Hepatocyte (in vitro differentiated cells): Measurements from ENCODE around the gene PITPNC1. TPM values are rescaled to one million over a fixed set of nuclear protein-coding genes. Genes with fewer than 3 reads are reported as not detected.

Experiments used
- DNase-seq: peaks from one replicate; pipeline ENCODE4 v3.0.0-alpha.2; 2016; ENCODE audit warnings: low spot score
- H2AFZ ChIP-seq: fragments of 200-600 bp; sonication (generic); 2 replicates; pipeline ENCODE4 v1.6.0; 2016; ENCODE audit warnings: antibody characterized with exemption, mild to moderate bottlenecking
- H3K27ac ChIP-seq: fragments of 200-600 bp; sonication (generic); 2 replicates; pipeline ENCODE4 v1.5.1; 2016; ENCODE audit warnings: mild to moderate bottlenecking
- H3K27me3 ChIP-seq: fragments of 200-600 bp; sonication (generic); 2 replicates; pipeline ENCODE4 v1.6.1; 2016
- H3K36me3 ChIP-seq: fragments of 200-600 bp; sonication (generic); replicated peaks from 2 replicates; pipeline ENCODE4 v1.5.1; 2016; ENCODE audit warnings: low read depth; ENCODE audit not compliant: insufficient read depth
- H3K4me1 ChIP-seq: fragments of 200-600 bp; sonication (generic); 2 replicates; pipeline ENCODE4 v1.5.1; 2016; ENCODE audit warnings: mild to moderate bottlenecking, moderate library complexity; ENCODE audit not compliant: insufficient read depth
- H3K4me2 ChIP-seq: fragments of 200-600 bp; sonication (generic); 2 replicates; pipeline ENCODE4 v1.6.0; 2016
- H3K4me3 ChIP-seq: fragments of 200-600 bp; sonication (generic); 2 replicates; pipeline ENCODE4 v1.5.1; 2016; ENCODE audit warnings: mild to moderate bottlenecking
- H3K79me2 ChIP-seq: fragments of 200-600 bp; sonication (generic); 2 replicates; pipeline ENCODE4 v1.6.0; 2017; ENCODE audit warnings: mild to moderate bottlenecking
- H3K9me2 ChIP-seq: fragments of 200-600 bp; sonication (generic); replicated peaks from 2 replicates; pipeline ENCODE4 v1.6.0; 2017; ENCODE audit warnings: mild to moderate bottlenecking; ENCODE audit not compliant: insufficient read depth
- H3K9me3 ChIP-seq: fragments of 200-600 bp; sonication (generic); 2 replicates; pipeline ENCODE4 v1.5.1; 2016; ENCODE audit warnings: low read depth, mild to moderate bottlenecking
- H4K20me1 ChIP-seq: fragments of 200-600 bp; sonication (generic); 2 replicates; pipeline ENCODE4 v1.6.0; 2016; ENCODE audit warnings: mild to moderate bottlenecking; ENCODE audit not compliant: insufficient read depth, poor library complexity, severe bottlenecking
- EZH2 ChIP-seq: fragments of 200-600 bp; sonication (generic); IDR thresholded peaks from 2 replicates; pipeline ENCODE4 v1.6.1; 2016; ENCODE audit warnings: antibody characterized with exemption, mild to moderate bottlenecking, borderline replicate concordance
- EZH2phosphoT487 ChIP-seq: fragments of 200-600 bp; sonication (generic); IDR thresholded peaks from one replicate; pipeline ENCODE4 v1.6.1; 2018; ENCODE audit warnings: antibody characterized with exemption, mild to moderate bottlenecking, low read depth, moderate library complexity; ENCODE audit not compliant: unreplicated experiment, severe bottlenecking
- WGBS: methylation state at CpG from one replicate; pipeline ENCODE4 v1.1.6; 2016; ENCODE audit warnings: low lambda C conversion rate; ENCODE audit errors: missing lambda C conversion rate; 5-methylcytosine and 5-hydroxymethylcytosine counted together
- polyA plus RNA-seq: library from polyadenylated mRNA; unstranded; fragments of >200 nt; fragmentation: Nextera tagmentation; extraction: Ambion mirVana; gene quantifications from 2 replicates; pipeline ENCODE4 v1.2.1, GENCODE V29; 2016
- total RNA-seq: library from RNA; depleted of rRNA; stranded (reverse); fragments of >200 nt; gene quantifications from 2 replicates; pipeline ENCODE4 v1.2.3, GENCODE V29; 2014
- TF ChIP-seq, protein P1 (sequence below): fragments of 200-600 bp; sonication (generic); IDR thresholded peaks from 2 replicates; pipeline ENCODE4 v1.5.1; 2016; ENCODE audit warnings: antibody characterized with exemption, mild to moderate bottlenecking; ENCODE audit not compliant: poor library complexity

PITPNC1 gene
- total and polyA plus RNA-seq, 2 experiments from 2014 or later: 4.6 to 8.1 TPM

DNA sequence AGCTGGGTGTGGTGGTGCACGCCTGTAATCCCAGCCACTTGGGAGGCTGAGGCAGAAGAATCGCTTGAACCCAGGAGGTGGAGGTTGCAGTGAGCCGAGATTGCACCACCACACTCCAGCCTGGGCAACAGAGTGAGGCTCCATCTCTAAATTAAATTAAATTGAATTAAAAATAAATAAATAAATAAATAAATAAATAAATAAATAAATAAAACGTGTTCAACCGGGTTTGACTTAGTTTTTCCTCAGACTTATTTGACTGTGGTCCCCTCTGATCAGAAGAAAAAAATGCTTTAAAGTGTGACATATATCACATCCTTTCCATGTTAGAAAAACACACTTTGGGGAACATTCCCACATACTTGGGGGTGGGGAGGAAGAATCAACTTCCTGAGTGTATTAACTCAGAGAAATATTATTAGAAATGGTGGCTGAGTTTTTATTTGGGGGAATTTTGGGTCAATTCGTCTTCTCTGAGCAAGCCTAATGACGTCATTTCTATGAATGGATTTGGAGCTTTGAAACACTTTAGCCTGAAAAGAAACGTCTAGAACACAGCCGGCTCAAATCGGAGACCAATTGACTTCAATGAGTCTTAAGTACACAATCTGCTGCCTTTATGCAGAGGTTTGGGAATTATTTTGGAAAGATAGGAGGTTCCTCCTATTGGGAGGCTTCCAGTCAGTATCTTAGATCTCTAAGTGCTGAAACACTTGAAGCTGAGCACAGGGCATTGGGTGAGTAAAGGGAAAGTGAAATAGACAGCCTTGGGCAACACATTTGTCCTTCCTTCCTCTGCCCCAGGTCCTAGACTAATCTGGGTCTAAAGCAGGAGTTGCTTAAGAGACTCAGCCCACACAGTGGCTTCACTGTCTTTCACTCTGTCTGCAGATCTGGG, 132.6 kb downstream of the PITPNC1 start:
- no peaks in the 10 kb centered on the region for H3K79me2 ChIP-seq
- no peak for TF ChIP-seq EZH2
- TF ChIP-seq, protein P1, sequence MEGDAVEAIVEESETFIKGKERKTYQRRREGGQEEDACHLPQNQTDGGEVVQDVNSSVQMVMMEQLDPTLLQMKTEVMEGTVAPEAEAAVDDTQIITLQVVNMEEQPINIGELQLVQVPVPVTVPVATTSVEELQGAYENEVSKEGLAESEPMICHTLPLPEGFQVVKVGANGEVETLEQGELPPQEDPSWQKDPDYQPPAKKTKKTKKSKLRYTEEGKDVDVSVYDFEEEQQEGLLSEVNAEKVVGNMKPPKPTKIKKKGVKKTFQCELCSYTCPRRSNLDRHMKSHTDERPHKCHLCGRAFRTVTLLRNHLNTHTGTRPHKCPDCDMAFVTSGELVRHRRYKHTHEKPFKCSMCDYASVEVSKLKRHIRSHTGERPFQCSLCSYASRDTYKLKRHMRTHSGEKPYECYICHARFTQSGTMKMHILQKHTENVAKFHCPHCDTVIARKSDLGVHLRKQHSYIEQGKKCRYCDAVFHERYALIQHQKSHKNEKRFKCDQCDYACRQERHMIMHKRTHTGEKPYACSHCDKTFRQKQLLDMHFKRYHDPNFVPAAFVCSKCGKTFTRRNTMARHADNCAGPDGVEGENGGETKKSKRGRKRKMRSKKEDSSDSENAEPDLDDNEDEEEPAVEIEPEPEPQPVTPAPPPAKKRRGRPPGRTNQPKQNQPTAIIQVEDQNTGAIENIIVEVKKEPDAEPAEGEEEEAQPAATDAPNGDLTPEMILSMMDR: no peak
- no peak for TF ChIP-seq EZH2phosphoT487
- no peak for DNase-seq
- no peak overlapping the region for H2AFZ ChIP-seq
- H3K9me2 ChIP-seq: no peaks in the 10 kb centered on the region
- no peaks in the 10 kb centered on the region for H3K36me3 ChIP-seq
- no peak overlapping the region for H3K4me3 ChIP-seq
- H3K9me3 ChIP-seq: no peaks in the 10 kb centered on the region
- H3K27me3 ChIP-seq: no peaks in the 10 kb centered on the region
- H3K4me1 ChIP-seq: peaks cover 1% of the 10 kb centered on the region
- H3K4me2 ChIP-seq: no peak overlapping the region
- H3K27ac ChIP-seq: no peak overlapping the region
- 90% methylated on average over 10 of the region's 10 CpGs for WGBS
- no peaks in the 10 kb centered on the region for H4K20me1 ChIP-seq

- Histone ChIP-seq H4K20me1 (no peaks in the 10 kb centered on the region), H3K27ac (no peak overlapping the region), H3K9me3 (no peaks in the 10 kb centered on the region), H3K27me3 (no peaks in the 10 kb centered on the region), H3K36me3 (no peaks in the 10 kb centered on the region), H2AFZ (no peak overlapping the region), H3K4me1 (peaks cover 8% of the 10 kb centered on the region), H3K79me2 (no peaks in the 10 kb centered on the region), H3K9me2 (no peaks in the 10 kb centered on the region), H3K4me3 (no peak overlapping the region), H3K4me2 (no peak overlapping the region)
- 88% methylated on average over 3 of the region's 3 CpGs for whole genome bisulfite sequencing
- TF ChIP-seq EZH2phosphoT487 (no peak), EZH2 (no peak)
- TF ChIP-seq, protein P1: no peak
- no peak for DNase-seq
Measured at GRCh38 chr17:67511012-67511411, 133.9 kb downstream of the PITPNC1 start.

DNA sequence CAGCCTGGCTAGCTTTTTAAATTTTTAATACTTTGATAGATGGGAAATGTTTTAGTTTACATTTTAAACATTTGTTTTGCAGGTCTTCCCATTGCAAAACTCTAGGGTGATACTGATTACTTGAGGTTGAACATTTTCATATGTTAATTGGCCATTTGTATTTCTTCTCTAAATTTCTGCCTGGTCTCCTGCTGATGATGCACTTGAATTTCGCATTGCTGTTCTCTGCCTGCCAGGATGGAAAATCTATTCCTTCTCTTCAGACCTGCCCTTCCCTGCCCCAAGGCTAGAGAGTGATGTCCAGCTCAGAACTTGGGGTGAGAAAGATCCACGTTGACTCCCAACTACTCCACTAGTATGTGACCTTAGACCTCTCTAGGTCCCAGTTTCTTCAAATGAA, 134.7 kb downstream of the PITPNC1 start:
- Histone ChIP-seq H3K4me1 (peaks cover 8% of the 10 kb centered on the region), H3K27ac (no peak overlapping the region), H3K4me3 (no peak overlapping the region), H3K79me2 (no peaks in the 10 kb centered on the region), H4K20me1 (no peaks in the 10 kb centered on the region), H3K9me2 (no peaks in the 10 kb centered on the region), H3K9me3 (no peaks in the 10 kb centered on the region), H3K4me2 (no peak overlapping the region), H2AFZ (no peak overlapping the region), H3K27me3 (no peaks in the 10 kb centered on the region), H3K36me3 (no peaks in the 10 kb centered on the region)
- WGBS: 87% methylated on average over 2 of the region's 2 CpGs
- DNase-seq: no peak
- TF ChIP-seq EZH2 (no peak), EZH2phosphoT487 (no peak)
- TF ChIP-seq, protein P1: no peak
